WI38 (cell line): ENCODE measurements around the gene CUL1.

Experiments
- H3K4me3 ChIP-seq: 2 replicates; pipeline ENCODE4 v1.5.1; 2011; ENCODE audit warnings: low read depth, mild to moderate bottlenecking, control low read depth, low read length
- TF ChIP-seq, protein P1 (sequence below): IDR thresholded peaks from 2 replicates; pipeline ENCODE4 v1.5.1; 2012; ENCODE audit warnings: low read depth, mild to moderate bottlenecking, control low read depth, low read length

The CUL1 gene

DNA sequence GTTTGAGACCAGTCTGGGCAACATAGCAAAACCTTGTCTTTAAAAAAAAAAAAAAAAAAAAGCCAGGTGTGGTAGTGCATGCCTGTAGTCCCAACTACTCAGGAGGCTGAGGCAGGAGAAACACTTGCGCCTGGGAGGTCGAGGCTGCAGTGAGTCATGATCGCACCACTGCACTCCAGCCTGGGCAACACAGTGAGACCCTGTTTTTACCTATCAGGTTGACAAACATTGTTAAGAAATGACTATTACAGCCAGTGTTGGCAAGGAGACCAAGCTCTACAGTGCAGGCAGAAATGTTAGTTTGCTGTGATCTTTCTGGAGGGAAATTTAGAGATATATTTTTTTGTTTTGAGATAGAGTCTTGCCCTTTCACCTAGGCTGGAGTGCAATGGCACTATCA, 37.3 kb downstream of the CUL1 start:
- no peak overlapping the region for H3K4me3 ChIP-seq
- TF ChIP-seq, protein P1, sequence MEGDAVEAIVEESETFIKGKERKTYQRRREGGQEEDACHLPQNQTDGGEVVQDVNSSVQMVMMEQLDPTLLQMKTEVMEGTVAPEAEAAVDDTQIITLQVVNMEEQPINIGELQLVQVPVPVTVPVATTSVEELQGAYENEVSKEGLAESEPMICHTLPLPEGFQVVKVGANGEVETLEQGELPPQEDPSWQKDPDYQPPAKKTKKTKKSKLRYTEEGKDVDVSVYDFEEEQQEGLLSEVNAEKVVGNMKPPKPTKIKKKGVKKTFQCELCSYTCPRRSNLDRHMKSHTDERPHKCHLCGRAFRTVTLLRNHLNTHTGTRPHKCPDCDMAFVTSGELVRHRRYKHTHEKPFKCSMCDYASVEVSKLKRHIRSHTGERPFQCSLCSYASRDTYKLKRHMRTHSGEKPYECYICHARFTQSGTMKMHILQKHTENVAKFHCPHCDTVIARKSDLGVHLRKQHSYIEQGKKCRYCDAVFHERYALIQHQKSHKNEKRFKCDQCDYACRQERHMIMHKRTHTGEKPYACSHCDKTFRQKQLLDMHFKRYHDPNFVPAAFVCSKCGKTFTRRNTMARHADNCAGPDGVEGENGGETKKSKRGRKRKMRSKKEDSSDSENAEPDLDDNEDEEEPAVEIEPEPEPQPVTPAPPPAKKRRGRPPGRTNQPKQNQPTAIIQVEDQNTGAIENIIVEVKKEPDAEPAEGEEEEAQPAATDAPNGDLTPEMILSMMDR: no peak

DNA sequence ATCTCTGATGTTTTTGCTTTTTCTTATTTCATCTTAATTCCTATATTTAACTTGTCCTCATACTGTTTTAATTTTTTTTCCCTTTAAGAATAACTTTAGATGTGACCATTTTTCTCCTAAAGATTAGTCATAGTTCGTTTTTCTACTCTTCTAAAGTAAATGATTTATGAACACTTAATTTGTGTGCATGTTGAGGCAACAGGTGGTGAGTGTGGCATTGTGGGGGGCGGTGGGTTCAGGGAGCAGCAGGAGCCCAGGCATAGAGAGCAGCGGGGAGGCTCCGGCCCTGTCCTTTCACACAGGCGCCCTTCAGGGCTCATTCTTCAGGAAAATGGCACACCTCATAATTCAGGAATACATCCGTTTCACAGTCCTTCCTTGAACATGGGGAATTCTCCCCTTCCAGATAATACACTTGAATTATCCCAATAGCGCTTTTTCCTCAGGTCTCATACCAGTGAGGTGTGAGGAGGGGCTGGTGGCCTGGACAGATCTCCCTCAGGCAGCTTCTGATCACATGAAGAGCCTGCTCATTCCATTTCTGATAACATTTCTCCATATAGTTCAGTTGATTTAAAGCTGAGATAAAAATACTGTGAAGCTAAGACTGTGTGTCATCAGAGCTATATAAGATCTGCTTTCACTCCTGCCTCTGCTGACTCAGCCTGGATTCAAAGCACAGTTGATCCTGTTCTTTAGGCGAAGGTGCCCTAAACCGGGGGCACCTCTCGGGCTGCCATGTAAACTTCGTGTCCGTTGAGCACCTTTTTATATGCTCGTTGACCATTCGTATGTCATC, 40.2 kb downstream of the CUL1 start:
- TF ChIP-seq, protein P1: no peak

DNA sequence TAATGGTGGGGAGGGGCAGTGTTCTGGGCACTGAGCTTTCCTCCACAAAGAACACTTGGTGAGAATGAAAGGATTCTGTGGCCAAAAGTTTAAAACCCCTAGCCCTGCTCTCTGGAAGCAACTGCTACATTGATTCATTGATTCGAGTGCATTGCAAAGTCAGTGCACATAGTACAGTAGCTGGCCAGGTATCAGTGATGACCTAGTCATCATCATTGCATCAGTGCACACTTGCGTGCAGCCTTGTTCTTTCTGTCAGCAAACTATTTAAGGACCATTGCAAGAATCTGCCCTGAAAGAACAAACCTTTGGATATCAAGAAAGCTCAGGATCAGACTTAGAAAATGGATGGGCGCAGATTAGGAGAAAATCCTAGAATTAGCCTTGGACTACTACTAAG, 47.4 kb downstream of the CUL1 start:
- TF ChIP-seq, protein P1: no peak

More for the DNA sequence above, 40.2 kb downstream of the CUL1 start:
- no peak overlapping the region for H3K4me3 ChIP-seq

DNA sequence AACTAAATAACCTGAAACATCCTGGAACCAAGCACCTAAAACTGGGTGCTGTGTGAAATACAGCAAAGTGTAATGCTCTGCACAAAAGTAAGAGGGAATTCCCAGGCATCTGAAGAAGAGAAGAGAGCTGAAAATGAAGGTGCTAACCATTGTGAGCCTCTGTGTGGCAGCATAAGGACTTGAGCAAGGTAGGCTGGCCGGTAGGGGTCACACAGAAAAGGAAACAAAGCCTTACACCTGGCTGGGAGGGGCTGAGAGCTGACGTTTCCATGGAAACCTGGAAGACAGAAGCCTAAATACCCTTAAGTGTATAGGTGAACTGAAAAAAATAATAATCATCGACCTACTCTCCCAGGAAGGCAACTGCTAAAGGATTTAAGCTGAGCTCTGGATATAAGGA, 48.6 kb downstream of the CUL1 start:
- no peak overlapping the region for H3K4me3 ChIP-seq
- TF ChIP-seq, protein P1: no peak

More for the DNA sequence above, 47.4 kb downstream of the CUL1 start:
- H3K4me3 ChIP-seq: no peak overlapping the region

DNA sequence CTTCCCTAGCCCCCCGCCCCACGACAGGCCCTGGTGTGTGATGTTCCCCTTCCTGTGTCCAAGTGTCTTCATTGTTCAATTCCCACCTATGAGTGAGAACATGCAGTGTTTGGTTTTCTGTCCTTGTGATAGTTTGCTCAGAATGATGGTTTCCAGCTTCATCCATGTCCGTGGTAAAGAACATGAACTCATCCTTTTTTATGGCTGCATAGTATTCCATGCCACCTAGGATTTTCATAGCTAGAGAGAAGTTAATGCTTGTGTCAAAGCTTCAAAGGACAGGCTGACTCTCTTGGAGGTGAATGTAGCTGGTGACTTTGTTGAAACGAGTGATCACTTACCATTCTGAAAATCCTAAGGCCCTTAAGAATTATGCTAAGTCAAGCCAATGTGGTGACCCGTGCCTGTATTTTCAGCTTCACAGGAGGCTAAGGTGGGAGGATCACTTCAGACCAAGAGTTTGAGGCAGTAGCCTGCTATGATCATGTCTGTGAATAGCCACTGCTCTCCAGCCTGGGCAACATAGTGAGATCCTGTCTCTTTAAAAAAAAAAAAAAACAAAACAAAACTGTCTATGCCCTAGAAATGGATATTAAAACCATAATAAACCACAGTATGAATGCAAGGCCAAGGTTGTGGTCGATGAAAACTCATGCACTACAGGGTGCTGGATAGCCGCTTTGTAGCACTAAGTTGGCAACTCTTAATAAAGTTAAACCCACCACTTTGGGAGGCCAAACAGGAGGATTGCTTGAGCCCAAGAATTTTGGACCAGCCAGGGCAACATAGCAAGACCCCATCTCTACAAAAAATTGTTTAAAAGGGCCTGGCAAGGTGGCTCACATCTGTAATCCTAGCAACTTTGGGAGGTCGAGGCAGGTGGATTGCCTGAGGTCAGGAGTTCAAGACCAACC, 52.0 kb downstream of the CUL1 start:
- TF ChIP-seq, protein P1: no peak
- no peak overlapping the region for H3K4me3 ChIP-seq

DNA sequence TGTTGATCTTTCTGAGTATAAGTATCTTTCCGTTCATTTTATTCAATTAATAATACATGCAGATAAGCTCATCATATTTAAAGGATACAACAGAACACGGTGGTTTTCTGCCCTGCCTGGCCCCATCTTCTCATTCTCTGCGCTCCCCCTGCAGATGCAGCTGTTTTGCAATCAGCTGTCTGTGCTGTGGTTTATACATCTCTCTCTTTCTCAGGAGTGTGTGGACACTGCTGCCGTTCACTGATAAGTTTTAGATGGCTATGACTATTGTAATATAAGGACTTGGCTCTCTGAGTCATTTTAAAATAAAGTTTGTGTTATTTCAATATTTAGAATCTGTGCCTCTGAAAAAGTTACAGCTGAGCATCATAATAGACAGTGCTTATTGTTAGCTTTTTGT, 54.5 kb downstream of the CUL1 start:
- TF ChIP-seq, protein P1: no peak
- no peak overlapping the region for H3K4me3 ChIP-seq

DNA sequence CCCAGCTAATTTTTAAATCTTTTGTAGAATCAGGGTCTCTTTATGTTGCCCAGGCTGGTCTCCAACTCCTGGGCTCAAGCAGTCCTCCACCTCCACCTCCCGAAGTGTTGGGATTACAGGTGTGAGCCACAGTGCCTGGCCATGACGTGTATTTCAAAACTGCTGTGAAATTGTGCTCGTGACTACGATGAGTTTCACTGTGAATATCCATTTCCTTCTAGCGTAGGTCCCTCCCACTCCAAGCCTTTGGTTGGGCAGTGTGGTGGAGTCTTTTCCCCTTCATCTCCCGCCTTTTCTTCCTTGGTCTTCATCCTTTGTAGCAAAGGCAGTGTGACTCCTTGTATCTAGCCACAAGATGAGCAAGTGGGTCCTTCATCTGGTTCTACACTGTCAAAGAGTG, 56.2 kb downstream of the CUL1 start:
- no peak overlapping the region for H3K4me3 ChIP-seq
- TF ChIP-seq, protein P1: no peak
